NB4 (cell line): ENCODE measurements around the gene ACOD1.

Experiments used
- DNase-seq: peaks from one replicate; pipeline ENCODE4 v3.0.0; 2010; ENCODE audit warnings: low read depth
- H3K4me3 ChIP-seq: one replicate; pipeline ENCODE4 v1.5.1; 2011; ENCODE audit warnings: mild to moderate bottlenecking, low read depth, low read length, moderate library complexity
- MAX ChIP-seq: IDR thresholded peaks from 2 replicates; pipeline ENCODE4 v1.6.1; 2011; ENCODE audit warnings: low read depth, low read length
- MYC ChIP-seq: IDR thresholded peaks from 2 replicates; pipeline ENCODE4 v1.6.1; 2011; ENCODE audit warnings: low read depth, low read length
- POLR2A ChIP-seq: IDR thresholded peaks from 2 replicates; pipeline ENCODE4 v1.6.1; 2011; ENCODE audit warnings: mild to moderate bottlenecking; ENCODE audit not compliant: insufficient read length; ENCODE audit errors: extremely low read depth
- TF ChIP-seq, protein P1 (sequence below): IDR thresholded peaks from one replicate; pipeline ENCODE4 v1.5.1; 2012; ENCODE audit warnings: low read depth, low read length

Gene ACOD1

GRCh38 chr13:76921516-76921915, 26.8 kb upstream of the ACOD1 start:
- TF ChIP-seq POLR2A, result no peak
- no peak for TF ChIP-seq MAX
- no peak for TF ChIP-seq MYC
- TF ChIP-seq, protein P1, sequence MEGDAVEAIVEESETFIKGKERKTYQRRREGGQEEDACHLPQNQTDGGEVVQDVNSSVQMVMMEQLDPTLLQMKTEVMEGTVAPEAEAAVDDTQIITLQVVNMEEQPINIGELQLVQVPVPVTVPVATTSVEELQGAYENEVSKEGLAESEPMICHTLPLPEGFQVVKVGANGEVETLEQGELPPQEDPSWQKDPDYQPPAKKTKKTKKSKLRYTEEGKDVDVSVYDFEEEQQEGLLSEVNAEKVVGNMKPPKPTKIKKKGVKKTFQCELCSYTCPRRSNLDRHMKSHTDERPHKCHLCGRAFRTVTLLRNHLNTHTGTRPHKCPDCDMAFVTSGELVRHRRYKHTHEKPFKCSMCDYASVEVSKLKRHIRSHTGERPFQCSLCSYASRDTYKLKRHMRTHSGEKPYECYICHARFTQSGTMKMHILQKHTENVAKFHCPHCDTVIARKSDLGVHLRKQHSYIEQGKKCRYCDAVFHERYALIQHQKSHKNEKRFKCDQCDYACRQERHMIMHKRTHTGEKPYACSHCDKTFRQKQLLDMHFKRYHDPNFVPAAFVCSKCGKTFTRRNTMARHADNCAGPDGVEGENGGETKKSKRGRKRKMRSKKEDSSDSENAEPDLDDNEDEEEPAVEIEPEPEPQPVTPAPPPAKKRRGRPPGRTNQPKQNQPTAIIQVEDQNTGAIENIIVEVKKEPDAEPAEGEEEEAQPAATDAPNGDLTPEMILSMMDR, result no peak
- DNase-seq, result no peak

GRCh38 chr13:76925115-76925514, 23.2 kb upstream of the ACOD1 start:
- no peak for DNase-seq
- TF ChIP-seq POLR2A (no peak), MYC (no peak), MAX (no peak)
- TF ChIP-seq, protein P1, result no peak
- no peak overlapping the region for H3K4me3 ChIP-seq

More at GRCh38 chr13:76921516-76921915, 26.8 kb upstream of the ACOD1 start:
- H3K4me3 ChIP-seq, result no peak overlapping the region

GRCh38 chr13:76927955-76928354, 20.4 kb upstream of the ACOD1 start:
- TF ChIP-seq MAX (no peak), POLR2A (no peak), MYC (no peak)
- TF ChIP-seq, protein P1, result no peak
- no peak for DNase-seq
- no peak overlapping the region for H3K4me3 ChIP-seq

DNA sequence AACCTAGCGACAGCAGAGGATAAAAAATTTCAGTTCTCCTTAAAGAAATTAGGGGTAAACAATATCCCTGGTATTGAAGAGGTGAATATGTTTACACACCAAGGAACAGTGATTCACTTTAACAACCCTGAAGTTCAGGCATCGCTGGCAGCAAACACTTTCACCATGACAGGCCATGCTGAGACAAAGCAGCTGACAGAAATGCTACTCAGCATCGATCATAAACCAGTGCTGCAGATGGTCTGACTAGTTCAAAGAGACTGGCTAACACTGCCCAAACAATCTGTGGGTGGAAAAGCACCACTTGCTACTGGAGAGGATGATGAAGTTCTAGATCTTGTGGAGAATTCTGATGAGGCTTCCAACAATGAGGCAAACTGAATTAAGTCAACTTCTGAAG, 19.9 kb upstream of the ACOD1 start:
- no peak for DNase-seq
- no peak overlapping the region for H3K4me3 ChIP-seq
- TF ChIP-seq, protein P1, result no peak
- TF ChIP-seq POLR2A (no peak), MAX (no peak), MYC (no peak)

DNA sequence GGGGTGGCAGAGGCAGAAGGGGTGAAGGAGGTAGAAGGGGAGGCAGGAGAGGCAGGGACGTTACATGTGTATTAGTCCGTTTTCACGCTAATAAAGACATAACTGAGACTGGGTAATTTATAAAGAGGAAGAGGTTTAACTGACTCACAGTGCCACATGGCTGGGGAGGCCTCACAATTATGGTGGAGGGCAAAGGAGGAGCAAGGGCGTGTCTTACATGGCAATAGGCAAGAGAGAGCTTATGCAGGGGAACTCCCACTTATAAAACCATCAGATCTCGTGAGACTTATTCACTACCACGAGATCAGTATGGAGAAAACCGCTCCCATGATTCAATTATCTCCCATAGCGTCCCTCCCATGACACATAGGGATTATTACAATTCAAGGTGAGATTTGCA, 19.0 kb upstream of the ACOD1 start:
- H3K4me3 ChIP-seq, result no peak overlapping the region
- TF ChIP-seq MYC (no peak), MAX (no peak), POLR2A (no peak)
- TF ChIP-seq, protein P1, result no peak
- peak; percentile 26 for DNase-seq
